ENCODE results near the gene ZNFX1.
"Not testable (repeated sequence)": the region's sequence is repeated elsewhere in the genome, so short reads cannot be mapped to it uniquely, and the experiment has no call there.

The ZNFX1 gene

GRCh38 chr20:49199729-49200293 is 78.0 kb downstream of the ZNFX1 start:
- Histone ChIP-seq H3K4me3 (ENCODE audit: low read depth in 1 of 2, low read length in 1 of 2) (no peak overlapping the region), H3K36me3 (no peaks in the 10 kb centered on the region), H3K9me3 (no peaks in the 10 kb centered on the region), H3K27me3 (no peaks in the 10 kb centered on the region), H3K27ac (no peak overlapping the region), H3K4me1 (ENCODE audit: control insufficient read depth in 1 of 2, insufficient read depth in 1 of 2, low read depth in 1 of 2, low read length in 1 of 2) (no peaks in the 10 kb centered on the region)
- no peak for TF ChIP-seq CTCF (IDR thresholded peaks at IDR 0.05)

- not testable (repeated sequence) for H3K9me3 ChIP-seq; H3K27me3 ChIP-seq; H3K36me3 ChIP-seq; H3K4me1 ChIP-seq (ENCODE audit: control insufficient read depth in 1 of 2, insufficient read depth in 1 of 2, low read depth in 1 of 2, low read length in 1 of 2); H3K4me3 ChIP-seq (ENCODE audit: low read depth in 1 of 2, low read length in 1 of 2); H3K27ac ChIP-seq
Measured at GRCh38 chr20:49192944-49193518, 84.8 kb downstream of the ZNFX1 start.

Data from neutrophil (primary cell).